ENCODE data around the gene DONSON. TPM values are rescaled to one million over a fixed set of nuclear protein-coding genes. Genes with fewer than 3 reads are reported as not detected.

DONSON gene
- total and polyA plus RNA-seq, 2 of the 8 experiments (the other 6 are each of a cell fraction or from before 2014, with no cell fraction given) = 21.9 to 32.5 TPM

DNA sequence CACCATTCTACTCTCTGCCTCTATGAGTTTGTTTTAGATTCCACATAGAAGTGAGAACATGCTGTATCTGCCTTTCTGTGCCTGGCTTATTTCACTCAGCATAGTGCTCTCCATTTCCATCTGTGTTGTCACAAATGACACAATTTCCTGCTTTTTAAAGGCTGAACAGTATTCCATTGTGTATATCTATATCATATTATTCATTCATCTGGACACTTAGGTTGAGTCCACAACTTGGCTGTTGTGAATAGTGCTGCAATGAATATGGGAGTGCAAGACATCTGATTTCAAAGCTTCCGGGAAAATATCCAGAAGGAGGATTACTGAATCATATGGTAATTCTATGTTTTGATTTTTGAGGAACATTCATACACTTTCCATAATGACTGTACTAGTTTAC is 20.1 kb upstream of the DONSON start:
- ChIA-PET CTCF (ENCODE audit: partially characterized antibody) (interaction anchor here (1.1 to 1.2 kb wide), 4 partner anchors 15 to 26 kb away, joined by 3 to 4 read pairs (median 3); no protein-coding TSS in a partner anchor), POLR2A (ENCODE audit: partially characterized antibody) (interaction anchor here (0.7 to 1.8 kb wide), 5 partner anchors 12 to 204 kb away, joined by 3 to 5 read pairs (median 4); partner anchors contain the start of gene SON)
- Histone ChIP-seq H3K4me3 (ENCODE audit: extremely low read depth in 1 of 4, insufficient read depth in 2 of 4, low read depth in 3 of 4, low read length in 4 of 4) (no peak overlapping the region), H3K18ac (ENCODE audit: extremely low read depth, low read length) (no peak overlapping the region), H2BK120ac (replicated peaks; ENCODE audit: low read depth, low read length) (no peak overlapping the region), H2BK5ac (ENCODE audit: low read depth, low read length) (no peak overlapping the region), H3K79me1 (ENCODE audit: low read depth, low read length) (no peaks in the 10 kb centered on the region), H4K5ac (ENCODE audit: insufficient read length, low read depth, low read length) (no peak overlapping the region), H3K4me2 (ENCODE audit: insufficient read depth in 1 of 2, low read depth in 2 of 2, low read length in 2 of 2) (no peak overlapping the region), H3K79me2 (ENCODE audit: control insufficient read depth in 1 of 2, insufficient read depth in 2 of 2, low read length in 2 of 2) (no peaks in the 10 kb centered on the region), H3K14ac (ENCODE audit: insufficient read length) (no peak overlapping the region), H2AK5ac (ENCODE audit: low read depth, low read length) (no peak overlapping the region), H3K56ac (replicated peaks; ENCODE audit: insufficient read length, low read depth, low read length) (no peak overlapping the region), H3K23me2 (ENCODE audit: low read depth, low read length) (no peaks in the 10 kb centered on the region), H4K91ac (replicated peaks; ENCODE audit: insufficient read length, low read length) (no peak overlapping the region), H4K20me1 (replicated peaks in 1 of 2; ENCODE audit: control insufficient read depth in 1 of 2, insufficient read depth in 2 of 2, low read length in 2 of 2) (no peaks in the 10 kb centered on the region), H3K9ac (replicated peaks in 1 of 4; ENCODE audit: extremely low read depth in 1 of 4, low read depth in 3 of 4, low read length in 3 of 4) (no peak overlapping the region), H3K27me3 (replicated peaks in 1 of 4; ENCODE audit: control insufficient read depth in 3 of 4, extremely low read depth in 1 of 4, insufficient read depth in 3 of 4, low read length in 3 of 4) (no peaks in the 10 kb centered on the region), H3K36me3 (ENCODE audit: control insufficient read depth in 2 of 4, insufficient read depth in 4 of 4, low read length in 3 of 4) (peaks cover 0 to 5% (median 2%) of the 10 kb centered on the region in 4 experiments; a peak in 1 of 8 replicates), H3K4me1 (replicated peaks in 1 of 4; ENCODE audit: control insufficient read depth in 3 of 4, insufficient read depth in 4 of 4, low read length in 3 of 4) (no peaks in the 10 kb centered on the region), H4K8ac (ENCODE audit: extremely low read depth, insufficient read depth, low read length) (no peak overlapping the region), H2BK20ac (ENCODE audit: low read length) (no peak overlapping the region), H2BK15ac (ENCODE audit: low read length) (no peak overlapping the region), H3K9me3 (ENCODE audit: insufficient read depth in 2 of 2, low read depth in 1 of 2, low read length in 1 of 2) (no peaks in the 10 kb centered on the region), H2AFZ (ENCODE audit: low read length) (no peak overlapping the region), H2BK12ac (ENCODE audit: low read depth, low read length) (no peak overlapping the region), H3K4ac (replicated peaks; ENCODE audit: insufficient read length, low read depth, low read length) (no peak overlapping the region), H3K27ac (ENCODE audit: low read depth, low read length) (no peak overlapping the region), H3K23ac (ENCODE audit: insufficient read length) (no peak overlapping the region)
- FAIRE-seq (no peak), DNase-seq (ENCODE audit: low read depth in 1 of 2, low spot score in 2 of 2) (no peak)
- 95% methylated on average over 1 of the region's 1 CpG; no CpG with 5 or more reads in 1 of the 2 experiments for WGBS, 2 experiments (ENCODE audit: extremely low coverage in 1 of 2, insufficient coverage in 1 of 2, insufficient read length in 1 of 2, insufficient replicate concordance in 2 of 2, low coverage in 1 of 2, low lambda C conversion rate in 2 of 2, missing lambda C conversion rate in 1 of 2)
- no peak for TF ChIP-seq CTBP2 (IDR thresholded peaks at IDR 0.05; ENCODE audit: borderline replicate concordance, insufficient read depth, insufficient read length, low read length)
